Activated CD8-positive, alpha-beta memory T cell treated with anti-CD3 and anti-CD28 coated beads, Interleukin-2, amount 50 U/mL, for 1 hour (primary cell): ENCODE measurements around the gene RBMS1.

Source experiments
- DNase-seq: peaks from one replicate; pipeline ENCODE4 v3.0.0-alpha.2; 2020; ENCODE audit errors: extremely low read depth

The RBMS1 gene

GRCh38 chr2:160362018-160362417, 131.6 kb downstream of the RBMS1 start:
- no peak for DNase-seq

GRCh38 chr2:160360089-160360757, 133.4 kb downstream of the RBMS1 start:
- no peak for DNase-seq

- DNase-seq = no peak
Observed at GRCh38 chr2:160358046-160358445, 135.6 kb downstream of the RBMS1 start.

- no peak for DNase-seq
Observed at GRCh38 chr2:160356485-160356884, 137.1 kb downstream of the RBMS1 start.

- no peak for DNase-seq
Observed at GRCh38 chr2:160355080-160355479, 138.5 kb downstream of the RBMS1 start.

GRCh38 chr2:160354677-160355076, 138.9 kb downstream of the RBMS1 start:
- no peak for DNase-seq

- no peak for DNase-seq
Observed at GRCh38 chr2:160353813-160354212, 139.8 kb downstream of the RBMS1 start.

GRCh38 chr2:160353166-160353565, 140.4 kb downstream of the RBMS1 start:
- no peak for DNase-seq

GRCh38 chr2:160352500-160352899, 141.1 kb downstream of the RBMS1 start:
- no peak for DNase-seq

GRCh38 chr2:160351956-160352355, 141.7 kb downstream of the RBMS1 start:
- DNase-seq = no peak

GRCh38 chr2:160349306-160349705, 144.3 kb downstream of the RBMS1 start:
- DNase-seq = no peak

GRCh38 chr2:160347269-160347863, 146.2 kb downstream of the RBMS1 start:
- DNase-seq = no peak

GRCh38 chr2:160345071-160345764, 148.4 kb downstream of the RBMS1 start:
- no peak for DNase-seq

GRCh38 chr2:160343404-160343803, 150.2 kb downstream of the RBMS1 start:
- DNase-seq = no peak

- no peak for DNase-seq
Observed at GRCh38 chr2:160339726-160340125, 153.9 kb downstream of the RBMS1 start.

- no peak for DNase-seq
Observed at GRCh38 chr2:160338901-160339685, 154.5 kb downstream of the RBMS1 start.

- no peak for DNase-seq
Observed at GRCh38 chr2:160337728-160338127, 155.9 kb downstream of the RBMS1 start.

- DNase-seq = no peak
Observed at GRCh38 chr2:160336635-160337034, 157.0 kb downstream of the RBMS1 start.

- DNase-seq = no peak
Observed at GRCh38 chr2:160336105-160336504, 157.5 kb downstream of the RBMS1 start.

- DNase-seq = no peak
Observed at GRCh38 chr2:160335441-160335840, 158.2 kb downstream of the RBMS1 start.

- DNase-seq = no peak
Observed at GRCh38 chr2:160334028-160334741, 159.4 kb downstream of the RBMS1 start.
